ENCODE measurements around the gene DAGLB. TPM values are rescaled to one million over a fixed set of nuclear protein-coding genes. Genes with fewer than 3 reads are reported as not detected.
A peak's percentile ranks its signal among the peaks of the same experiment; 100 is the strongest.
"Not testable (repeated sequence)": the region's sequence is repeated elsewhere in the genome, so short reads cannot be mapped to it uniquely, and the experiment has no call there.

The DAGLB gene
- total RNA-seq, 4 donors from 2014 or later = 9.8 to 14.6 (median 12.0) TPM

GRCh38 chr7:6380310-6381095 is 67.3 kb downstream of the DAGLB start:
- WGBS = 75% methylated on average over 3 of the region's 3 CpGs
- no peaks in the 10 kb centered on the region for H3K27me3 ChIP-seq
- no peak for DNase-seq (ENCODE audit: extremely low spot score)
- TF ChIP-seq EP300 (IDR thresholded peaks at IDR 0.05) (no peak), POLR2AphosphoS5 (IDR thresholded peaks at IDR 0.05) (no peak), POLR2A (IDR thresholded peaks at IDR 0.05; ENCODE audit: low read depth) (no peak)
- TF ChIP-seq, protein P1, sequence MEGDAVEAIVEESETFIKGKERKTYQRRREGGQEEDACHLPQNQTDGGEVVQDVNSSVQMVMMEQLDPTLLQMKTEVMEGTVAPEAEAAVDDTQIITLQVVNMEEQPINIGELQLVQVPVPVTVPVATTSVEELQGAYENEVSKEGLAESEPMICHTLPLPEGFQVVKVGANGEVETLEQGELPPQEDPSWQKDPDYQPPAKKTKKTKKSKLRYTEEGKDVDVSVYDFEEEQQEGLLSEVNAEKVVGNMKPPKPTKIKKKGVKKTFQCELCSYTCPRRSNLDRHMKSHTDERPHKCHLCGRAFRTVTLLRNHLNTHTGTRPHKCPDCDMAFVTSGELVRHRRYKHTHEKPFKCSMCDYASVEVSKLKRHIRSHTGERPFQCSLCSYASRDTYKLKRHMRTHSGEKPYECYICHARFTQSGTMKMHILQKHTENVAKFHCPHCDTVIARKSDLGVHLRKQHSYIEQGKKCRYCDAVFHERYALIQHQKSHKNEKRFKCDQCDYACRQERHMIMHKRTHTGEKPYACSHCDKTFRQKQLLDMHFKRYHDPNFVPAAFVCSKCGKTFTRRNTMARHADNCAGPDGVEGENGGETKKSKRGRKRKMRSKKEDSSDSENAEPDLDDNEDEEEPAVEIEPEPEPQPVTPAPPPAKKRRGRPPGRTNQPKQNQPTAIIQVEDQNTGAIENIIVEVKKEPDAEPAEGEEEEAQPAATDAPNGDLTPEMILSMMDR (IDR thresholded peaks at IDR 0.05) = no peak
- no peak overlapping the region for H3K4me3 ChIP-seq
- H3K4me1 ChIP-seq = peaks cover 77 to 99% (median 98%) of the 10 kb centered on the region in 4 donors
- peak overlapping the region; percentile 12 to 68 (median 18) for H3K27ac ChIP-seq (replicated peaks in 1 of 4)
- intact Hi-C loops (cut with DNase I) = no loop called here
- H3K9me3 ChIP-seq = no peaks in the 10 kb centered on the region
- H3K36me3 ChIP-seq = peaks cover 0 to 8% (median 0%) of the 10 kb centered on the region in 4 donors

- Histone ChIP-seq H3K27ac (replicated peaks in 1 of 4) (peak overlapping the region; percentile 7 to 44 (median 16)), H3K27me3 (no peaks in the 10 kb centered on the region), H3K9me3 (no peaks in the 10 kb centered on the region), H3K4me1 (peaks cover 70 to 94% (median 93%) of the 10 kb centered on the region in 4 donors), H3K36me3 (peaks cover 0 to 8% (median 0%) of the 10 kb centered on the region in 4 donors), H3K4me3 (no peak overlapping the region)
- TF ChIP-seq EP300 (IDR thresholded peaks at IDR 0.05) (no peak), POLR2A (IDR thresholded peaks at IDR 0.05; ENCODE audit: low read depth) (no peak), POLR2AphosphoS5 (IDR thresholded peaks at IDR 0.05) (no peak)
- TF ChIP-seq, protein P1 (IDR thresholded peaks at IDR 0.05) = no peak
- WGBS = 73% methylated on average over 7 of the region's 7 CpGs
- DNase-seq (ENCODE audit: extremely low spot score) = no peak
- intact Hi-C loops (cut with DNase I) = no loop called here
These were observed 67.9 kb downstream of the DAGLB start for GRCh38 chr7:6379886-6380285.

- H3K4me1 ChIP-seq = peaks cover 58 to 84% (median 83%) of the 10 kb centered on the region in 4 donors
- H3K9me3 ChIP-seq; H3K4me3 ChIP-seq; H3K36me3 ChIP-seq; H3K27ac ChIP-seq (replicated peaks in 1 of 4); H3K27me3 ChIP-seq; DNase-seq (ENCODE audit: extremely low spot score); intact Hi-C loops (cut with DNase I): not testable (repeated sequence)
- 92% methylated on average over 5 of the region's 5 CpGs for WGBS
These were observed 69.2 kb downstream of the DAGLB start for GRCh38 chr7:6378556-6378955.

DNA sequence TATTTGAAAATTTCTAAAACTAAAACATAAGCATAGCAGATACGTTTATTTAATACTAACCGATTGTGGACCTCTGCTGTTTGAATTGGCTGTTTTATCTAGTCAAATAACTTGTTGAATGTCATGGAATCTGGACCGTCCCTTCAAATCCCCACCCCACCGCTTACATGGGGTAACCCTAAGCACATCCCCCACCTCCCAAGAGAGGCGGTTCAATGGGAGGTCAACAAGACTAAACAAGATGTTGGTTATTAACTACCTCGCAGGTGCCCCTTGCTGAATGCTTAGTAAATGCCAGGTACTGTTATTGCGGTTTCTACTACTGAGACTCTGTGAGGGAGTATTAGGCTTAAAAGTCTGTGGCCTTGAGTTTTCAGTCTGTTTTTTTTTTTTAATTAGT is 70.9 kb downstream of the DAGLB start:
- intact Hi-C loops (cut with DNase I) = no loop called here
- H3K4me1 ChIP-seq = peaks cover 43 to 66% (median 65%) of the 10 kb centered on the region in 4 donors
- no peaks in the 10 kb centered on the region for H3K9me3 ChIP-seq
- WGBS = 71% methylated on average over 7 of the region's 7 CpGs
- H3K27me3 ChIP-seq = no peaks in the 10 kb centered on the region
- H3K4me3 ChIP-seq = peak overlapping the region in 3 of 4 donors; percentile 40 to 85 (median 79)
- TF ChIP-seq, protein P1 (IDR thresholded peaks at IDR 0.05) = no peak
- TF ChIP-seq EP300 (IDR thresholded peaks at IDR 0.05) (no peak), POLR2AphosphoS5 (IDR thresholded peaks at IDR 0.05) (no peak), POLR2A (IDR thresholded peaks at IDR 0.05; ENCODE audit: low read depth) (no peak)
- H3K36me3 ChIP-seq = peaks cover 0 to 8% (median 0%) of the 10 kb centered on the region in 4 donors
- no peak overlapping the region for H3K27ac ChIP-seq (replicated peaks in 1 of 4)
- DNase-seq (ENCODE audit: extremely low spot score) = no peak

GRCh38 chr7:6375348-6376101 is 72.2 kb downstream of the DAGLB start:
- H3K4me3 ChIP-seq = peak overlapping the region; percentile 74 to 98 (median 82)
- TF ChIP-seq POLR2AphosphoS5 (IDR thresholded peaks at IDR 0.05) = no peak
- TF ChIP-seq POLR2A (IDR thresholded peaks at IDR 0.05; ENCODE audit: low read depth) = no peak
- no peak for TF ChIP-seq EP300 (IDR thresholded peaks at IDR 0.05)
- TF ChIP-seq, protein P1 (IDR thresholded peaks at IDR 0.05) = no peak
- peak overlapping the region; percentile 88 to 96 (median 92) for H3K27ac ChIP-seq (replicated peaks in 1 of 4)
- intact Hi-C loops (cut with DNase I) = no loop called here
- peaks cover 0 to 8% (median 0%) of the 10 kb centered on the region in 4 donors for H3K36me3 ChIP-seq
- H3K27me3 ChIP-seq = no peaks in the 10 kb centered on the region
- 4% methylated on average over 23 of the region's 23 CpGs for WGBS
- no peaks in the 10 kb centered on the region for H3K9me3 ChIP-seq
- no peak for DNase-seq (ENCODE audit: extremely low spot score)
- peaks cover 34 to 54% (median 52%) of the 10 kb centered on the region in 4 donors for H3K4me1 ChIP-seq
